8988T (cell line): ENCODE data around the gene TUBA3C.

Experiments used
- DNase-seq: peaks from one replicate; pipeline ENCODE4 v3.0.0; 2011

Gene TUBA3C

GRCh38 chr13:19159761-19160420, 21.7 kb downstream of the TUBA3C start:
- no peak for DNase-seq

GRCh38 chr13:19159181-19159580, 22.4 kb downstream of the TUBA3C start:
- no peak for DNase-seq

DNA sequence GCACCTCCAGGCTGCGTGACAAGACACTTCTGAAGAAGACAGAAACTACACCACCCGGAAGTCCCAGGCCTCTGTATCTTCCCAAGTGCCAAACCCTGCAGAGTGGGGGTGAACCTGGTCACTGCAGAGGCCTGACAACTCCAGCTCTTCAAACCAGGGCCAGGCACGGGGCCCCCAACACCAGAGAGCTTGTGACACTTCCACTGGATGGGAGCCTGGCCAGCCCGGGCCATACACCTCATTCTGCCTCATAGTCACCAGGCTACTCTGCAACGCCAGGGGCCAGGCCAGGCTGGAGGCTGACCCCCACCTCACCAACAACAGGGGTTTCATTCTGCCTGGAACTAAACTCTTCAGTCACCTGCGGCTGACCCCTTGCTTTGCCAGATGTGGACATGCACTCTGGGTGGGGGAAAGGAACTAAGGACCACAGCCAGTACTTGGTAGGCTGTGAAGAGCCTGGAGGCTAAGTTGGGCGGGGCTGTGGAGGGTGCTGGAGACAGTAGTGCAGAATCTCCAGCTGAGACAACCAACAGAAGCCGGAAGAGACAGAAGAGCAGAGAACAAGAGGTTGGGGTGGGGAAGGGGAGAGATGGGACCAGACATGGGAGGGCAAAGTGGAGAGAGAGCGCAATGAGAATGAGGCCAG, 23.0 kb downstream of the TUBA3C start:
- no peak for DNase-seq

- DNase-seq, result no peak
These were observed 23.6 kb downstream of the TUBA3C start for GRCh38 chr13:19158006-19158405.

DNA sequence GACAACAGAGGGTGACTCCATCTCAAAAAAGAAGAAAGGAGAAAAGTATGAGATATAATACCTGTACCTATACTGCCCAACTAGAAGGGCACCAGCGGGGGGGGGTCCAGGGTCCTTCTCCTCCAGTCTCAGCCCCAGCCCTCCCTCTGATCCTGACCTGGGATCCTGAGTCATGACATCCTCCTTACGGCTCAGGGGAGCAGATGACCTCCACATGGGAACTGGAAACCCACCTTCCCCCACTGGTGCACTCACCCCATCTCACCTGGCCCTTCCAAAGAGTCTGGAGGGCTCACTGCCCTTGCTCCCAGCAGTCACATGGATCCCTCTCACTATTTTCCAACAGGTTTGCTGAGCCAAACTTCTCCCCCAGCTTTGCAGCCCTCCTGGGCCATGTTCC, 24.2 kb downstream of the TUBA3C start:
- DNase-seq, result no peak

GRCh38 chr13:19156013-19156825, 25.4 kb downstream of the TUBA3C start:
- no peak for DNase-seq

DNA sequence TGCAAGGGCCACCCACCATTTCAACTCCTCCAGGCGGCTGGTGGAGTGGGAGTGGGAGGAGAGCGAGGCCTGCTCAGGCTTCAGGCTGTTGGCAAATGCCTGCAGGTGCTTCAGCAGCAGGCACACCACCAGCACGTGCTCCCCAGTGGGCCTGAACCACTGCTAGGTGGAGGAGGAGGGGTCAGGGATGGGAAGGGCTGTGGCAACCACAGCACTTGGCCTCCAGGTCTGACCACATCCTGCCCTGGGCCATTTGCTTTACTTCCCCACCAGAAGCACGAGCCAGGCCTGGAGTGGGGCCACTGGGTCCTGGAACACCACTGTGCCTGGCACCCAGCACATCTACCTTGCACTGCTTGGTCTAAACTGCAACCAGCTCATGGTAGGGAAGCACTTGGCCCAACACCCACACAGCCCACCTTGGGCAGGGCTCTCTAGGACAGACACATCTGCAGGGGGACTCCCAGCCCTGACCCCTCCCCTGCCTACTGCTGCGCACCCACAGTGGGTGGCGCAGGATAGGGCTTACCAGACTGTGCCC, 26.2 kb downstream of the TUBA3C start:
- no peak for DNase-seq

- DNase-seq, result no peak
These were observed 26.8 kb downstream of the TUBA3C start for GRCh38 chr13:19154843-19155242.

DNA sequence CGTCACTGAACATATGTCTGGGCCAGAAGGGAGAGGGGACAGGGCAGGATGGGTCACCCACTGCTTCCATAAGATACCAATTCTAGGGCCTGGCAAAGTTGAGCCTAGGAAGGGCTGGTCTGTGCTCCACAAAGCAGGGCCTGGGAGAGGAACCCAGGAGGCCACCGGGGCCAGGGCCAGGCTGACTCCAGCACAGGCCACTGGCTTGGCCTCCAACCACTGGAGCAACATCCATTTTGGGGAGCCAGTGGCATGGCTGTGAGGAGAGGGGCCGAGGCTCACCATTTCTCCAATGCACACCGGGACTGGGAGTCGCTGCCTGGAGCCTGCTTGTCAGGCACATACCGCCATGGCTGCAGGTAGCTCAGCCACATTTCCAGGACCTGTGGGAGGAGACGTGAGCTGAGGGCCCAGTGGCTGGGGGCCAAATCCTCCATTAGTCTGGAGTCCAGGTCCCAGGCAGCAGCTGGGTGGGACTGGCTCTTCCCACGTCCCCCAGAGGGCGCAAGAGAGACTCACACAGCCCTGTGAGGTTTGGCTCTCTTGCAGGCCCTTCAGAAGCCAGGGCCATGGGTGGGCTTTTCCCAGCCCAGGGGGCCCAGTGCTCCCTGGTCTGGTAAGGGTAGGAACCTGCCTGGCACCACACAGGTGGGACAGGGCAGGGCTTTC, 27.7 kb downstream of the TUBA3C start:
- no peak for DNase-seq

- no peak for DNase-seq
These were observed 29.2 kb downstream of the TUBA3C start for GRCh38 chr13:19152403-19152802.

DNA sequence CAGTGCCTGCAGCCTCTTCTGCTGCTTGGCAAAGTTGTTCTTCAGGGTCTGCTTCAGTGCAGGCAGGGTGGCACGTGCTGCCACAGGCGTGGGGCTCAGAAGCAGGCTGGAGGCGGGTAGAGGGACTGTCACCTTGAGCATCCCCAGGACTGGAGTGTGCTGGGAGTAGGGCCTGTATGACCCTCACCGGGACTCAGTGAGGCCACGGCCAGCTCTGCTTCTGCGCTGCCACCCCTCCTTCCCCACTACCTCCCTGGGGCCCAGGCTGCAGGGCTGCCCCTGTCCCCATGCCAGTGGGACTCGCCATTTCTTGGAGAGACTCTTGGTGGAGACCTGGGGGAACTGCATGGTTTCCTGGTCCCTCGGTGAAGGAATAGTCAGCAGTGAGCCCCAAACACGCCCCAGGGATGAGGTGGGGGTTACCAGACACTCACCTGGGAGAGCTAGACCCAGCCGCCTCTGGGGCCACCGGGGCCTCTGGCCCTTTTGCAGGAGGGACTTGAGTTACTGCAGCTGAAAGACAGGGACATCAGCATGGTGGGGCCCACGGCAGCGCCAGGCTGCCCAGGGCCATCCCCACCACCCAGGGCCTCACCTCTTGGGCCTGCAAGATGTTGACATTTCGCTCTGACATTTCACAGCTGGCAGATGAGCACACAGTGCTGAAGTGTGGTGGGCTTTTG, 29.9 kb downstream of the TUBA3C start:
- DNase-seq, result no peak

DNA sequence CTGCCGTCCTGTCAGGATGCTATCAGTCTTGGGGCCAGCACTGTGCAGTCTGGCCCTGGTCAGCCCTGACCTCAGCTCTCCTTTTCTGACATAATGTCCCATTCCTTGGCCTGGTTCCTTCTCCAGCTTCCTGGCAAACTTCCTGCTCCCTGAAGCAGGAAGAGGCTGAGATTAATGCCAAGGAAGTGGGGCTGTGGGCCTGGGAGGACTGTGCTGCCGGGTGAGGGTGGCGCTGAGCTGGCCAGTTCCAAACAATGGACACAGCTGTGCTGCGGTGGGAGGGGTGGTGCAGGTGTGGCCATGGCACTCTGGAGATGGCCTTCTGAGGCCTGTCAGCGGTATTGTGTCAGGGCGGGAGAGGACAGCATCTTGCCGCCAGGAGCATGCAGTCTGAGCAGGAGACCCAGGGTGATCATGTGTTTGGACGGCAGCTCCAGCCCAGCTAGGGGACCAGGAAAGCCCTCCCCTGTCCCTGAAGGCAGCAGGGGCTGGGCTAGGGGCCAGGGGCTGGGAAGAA, 30.9 kb downstream of the TUBA3C start:
- DNase-seq, result no peak

DNA sequence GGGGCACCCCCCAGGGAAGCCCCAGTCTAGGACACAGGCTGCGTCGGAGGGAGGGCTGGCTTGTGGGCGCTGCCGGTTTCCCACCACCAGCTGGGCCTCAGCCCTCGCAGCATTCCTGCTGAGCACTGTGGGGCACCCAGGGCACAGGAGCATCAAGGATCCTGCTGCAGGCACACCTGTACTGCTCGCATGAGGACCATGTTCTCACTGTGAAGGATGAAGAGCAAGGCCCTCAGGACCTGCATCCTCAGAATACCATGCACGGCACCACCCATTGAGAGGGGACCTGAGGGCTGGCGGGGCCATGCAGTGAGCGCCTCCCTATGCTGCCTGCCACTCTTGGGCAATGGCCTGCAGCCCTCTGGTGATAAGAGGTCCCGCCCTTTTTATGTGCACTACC, 31.4 kb downstream of the TUBA3C start:
- DNase-seq, result no peak

DNA sequence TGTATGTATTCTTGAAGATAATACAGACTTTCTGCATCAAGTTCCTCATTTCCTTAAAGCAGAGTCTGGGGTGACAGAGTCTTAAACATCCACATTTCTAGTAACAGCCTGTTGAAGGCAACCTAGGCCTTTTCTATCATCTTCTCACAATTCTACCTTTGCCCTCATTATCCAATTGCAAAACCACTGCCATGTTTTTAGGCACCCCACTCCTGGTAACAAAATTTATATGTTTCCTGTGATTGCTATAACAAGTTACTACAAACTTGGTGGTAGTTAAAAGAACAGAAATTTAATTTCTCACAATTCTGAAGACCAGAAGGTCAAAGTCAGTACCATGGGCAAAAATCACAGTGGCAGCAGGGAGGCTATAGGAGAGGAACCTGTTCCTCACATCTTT, 33.1 kb downstream of the TUBA3C start:
- no peak for DNase-seq
